Measurements from ENCODE around the gene LMF1.

DNA sequence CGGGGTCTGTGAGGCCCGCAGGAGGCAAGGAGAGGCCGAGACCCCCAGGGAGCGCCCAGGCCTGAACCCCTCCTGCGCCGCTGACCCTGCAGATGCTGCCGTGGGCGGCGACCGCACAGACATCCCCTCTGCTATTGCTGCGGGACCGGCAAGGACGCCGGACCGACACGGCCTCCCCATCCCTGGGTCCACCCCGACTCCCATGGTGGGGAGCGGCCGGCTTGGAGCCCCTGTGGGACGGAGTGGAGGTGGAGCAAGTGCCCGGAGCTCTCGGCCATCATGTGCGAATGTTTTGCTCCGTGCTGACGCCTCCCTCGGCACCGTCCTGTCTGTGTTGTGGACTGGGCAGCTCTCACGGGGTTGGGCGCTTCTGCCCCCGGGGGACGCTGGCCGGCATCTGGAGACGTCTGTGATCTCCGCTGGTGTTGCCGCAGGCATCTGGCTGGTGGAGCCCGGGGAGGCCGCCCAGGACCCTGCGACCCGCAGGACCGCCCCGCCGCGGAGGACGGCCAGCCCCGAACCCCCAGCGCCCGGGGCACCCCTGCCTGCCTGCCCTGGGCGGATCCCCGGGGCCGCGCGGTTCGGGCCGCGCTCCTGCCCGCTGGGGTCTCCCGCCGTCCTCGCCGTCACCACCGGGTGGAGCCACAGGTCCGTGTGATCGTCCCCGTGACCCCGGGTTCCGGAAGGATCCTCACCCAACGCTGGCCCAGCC, 157.4 kb downstream of the LMF1 start:
- TF ChIP-seq, protein P1, sequence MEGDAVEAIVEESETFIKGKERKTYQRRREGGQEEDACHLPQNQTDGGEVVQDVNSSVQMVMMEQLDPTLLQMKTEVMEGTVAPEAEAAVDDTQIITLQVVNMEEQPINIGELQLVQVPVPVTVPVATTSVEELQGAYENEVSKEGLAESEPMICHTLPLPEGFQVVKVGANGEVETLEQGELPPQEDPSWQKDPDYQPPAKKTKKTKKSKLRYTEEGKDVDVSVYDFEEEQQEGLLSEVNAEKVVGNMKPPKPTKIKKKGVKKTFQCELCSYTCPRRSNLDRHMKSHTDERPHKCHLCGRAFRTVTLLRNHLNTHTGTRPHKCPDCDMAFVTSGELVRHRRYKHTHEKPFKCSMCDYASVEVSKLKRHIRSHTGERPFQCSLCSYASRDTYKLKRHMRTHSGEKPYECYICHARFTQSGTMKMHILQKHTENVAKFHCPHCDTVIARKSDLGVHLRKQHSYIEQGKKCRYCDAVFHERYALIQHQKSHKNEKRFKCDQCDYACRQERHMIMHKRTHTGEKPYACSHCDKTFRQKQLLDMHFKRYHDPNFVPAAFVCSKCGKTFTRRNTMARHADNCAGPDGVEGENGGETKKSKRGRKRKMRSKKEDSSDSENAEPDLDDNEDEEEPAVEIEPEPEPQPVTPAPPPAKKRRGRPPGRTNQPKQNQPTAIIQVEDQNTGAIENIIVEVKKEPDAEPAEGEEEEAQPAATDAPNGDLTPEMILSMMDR (IDR thresholded peaks at IDR 0.05), result peak in 3 of 4 experiments; percentile 62 to 74 (median 73)
- no peak for TF ChIP-seq POLR2AphosphoS5 (IDR thresholded peaks at IDR 0.05)
- no peak for TF ChIP-seq POLR2A (IDR thresholded peaks at IDR 0.05)

Measured in prostate gland (tissue), 2 donors.